Glomerular visceral epithelial cell (primary cell): ENCODE measurements around the gene CDX2.
"Not testable (repeated sequence)": the region's sequence is repeated elsewhere in the genome, so short reads cannot be mapped to it uniquely, and the experiment has no call there.

Experiments
- DNase-seq: peaks from one replicate; pipeline ENCODE4 v3.0.0-alpha.2; 2016; ENCODE audit errors: extremely low spot score

Gene CDX2

DNA sequence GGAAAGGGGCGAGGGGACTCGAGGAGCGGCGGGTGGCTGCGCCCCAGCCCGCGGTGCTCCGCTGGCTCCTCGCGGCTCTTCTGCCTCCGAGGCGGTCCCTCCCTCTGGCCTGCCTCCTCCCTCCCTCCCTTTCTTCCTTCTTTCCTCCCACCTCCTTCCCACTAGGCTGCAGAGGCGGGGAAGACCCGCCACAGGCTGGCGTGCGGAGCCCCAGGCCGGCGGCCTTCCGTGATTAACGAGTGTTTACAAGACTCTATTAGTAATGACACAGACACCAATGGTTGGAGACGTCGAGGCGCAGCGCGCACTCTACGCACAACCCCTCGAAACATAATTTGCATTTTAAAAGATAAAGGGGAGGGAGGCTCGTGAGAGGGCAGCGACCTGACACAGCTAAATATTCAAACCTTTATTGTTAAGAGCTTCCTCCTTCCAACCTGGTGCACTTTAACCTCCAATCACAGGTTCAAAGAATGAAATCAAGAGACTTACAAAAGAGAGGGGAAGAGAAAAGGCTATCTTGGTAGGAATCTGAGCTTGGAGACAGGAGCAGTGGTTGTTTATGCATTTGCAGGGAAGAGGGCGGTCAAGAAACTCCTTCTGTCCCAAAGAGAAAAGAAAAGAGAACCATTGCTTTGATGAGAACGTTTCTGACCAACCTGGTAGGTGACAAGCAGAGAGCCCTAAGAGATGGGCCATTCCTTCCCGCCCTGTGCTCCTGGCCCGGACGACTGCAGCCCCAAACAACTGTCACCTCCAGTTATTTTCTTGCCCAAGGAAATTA lies at the start of gene CDX2:
Gene CDX2, minus strand, starts transcription at position 234 of the 784 bp plus-strand sequence. CDS start 309 bp downstream, outside the sequence.
- DNase-seq: no peak

DNA sequence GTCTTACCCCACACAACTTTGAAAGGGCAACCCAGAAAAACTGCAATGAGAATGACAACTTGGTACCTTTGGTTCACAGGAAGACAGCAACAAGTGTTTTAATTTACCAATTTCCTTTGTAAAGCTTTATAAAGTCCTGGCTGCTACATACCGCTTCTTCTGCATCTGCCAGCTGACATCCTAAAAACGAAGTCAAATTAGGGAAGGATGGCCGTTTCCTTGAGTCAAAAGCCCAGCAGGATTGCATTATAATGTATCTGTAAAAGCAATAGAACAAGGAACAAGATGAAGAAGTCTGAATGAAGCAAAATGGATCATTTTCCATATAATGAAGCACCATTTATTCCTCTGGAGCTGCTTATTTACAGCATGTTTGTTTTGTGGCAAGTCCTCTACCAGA lies 45.2 kb upstream of the CDX2 start:
- DNase-seq: no peak

GRCh38 chr13:28013482-28013881 lies 44.4 kb upstream of the CDX2 start:
- no peak for DNase-seq

DNA sequence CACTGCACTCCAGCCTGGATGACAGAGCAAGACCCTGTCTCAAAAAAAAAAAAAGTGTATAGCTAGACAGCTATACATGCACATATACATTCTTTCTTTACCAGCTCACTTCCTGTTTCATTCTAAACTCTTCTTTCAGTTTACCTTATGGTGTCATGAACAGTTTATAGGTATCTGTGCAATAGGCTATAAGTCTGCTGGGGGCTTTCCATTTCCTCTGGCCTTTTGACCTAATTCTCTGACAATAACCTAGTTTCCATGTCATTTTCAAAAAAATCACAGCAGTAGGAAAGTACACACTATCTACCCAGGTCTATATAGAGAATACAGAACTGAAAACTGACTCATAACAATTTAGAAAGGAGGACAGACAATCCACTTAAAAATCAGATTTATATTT lies 43.8 kb upstream of the CDX2 start:
- DNase-seq: no peak

DNA sequence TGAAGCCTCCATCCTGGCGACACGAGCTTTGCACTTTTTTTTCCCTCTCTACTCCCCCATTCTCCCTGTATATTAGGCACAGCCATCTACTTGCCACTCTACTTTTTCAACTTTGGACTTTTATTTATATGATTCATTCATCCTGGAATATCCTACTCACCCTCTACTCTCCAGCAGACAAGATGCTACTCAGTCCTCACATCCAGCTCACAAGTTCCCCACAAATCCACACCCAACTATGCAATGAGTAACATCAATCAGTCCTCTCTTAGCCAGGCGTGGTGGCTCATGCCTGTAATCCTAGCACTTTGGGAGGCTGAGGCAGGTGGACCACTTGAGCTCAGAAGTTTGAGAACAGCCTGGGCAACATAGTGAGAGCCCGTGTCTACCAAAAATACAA lies 43.3 kb upstream of the CDX2 start:
- no peak for DNase-seq

GRCh38 chr13:28010046-28010445 lies 40.9 kb upstream of the CDX2 start:
- no peak for DNase-seq

- DNase-seq: not testable (repeated sequence)
Measured at GRCh38 chr13:28005016-28005415, 35.9 kb upstream of the CDX2 start.

GRCh38 chr13:28002886-28003698 lies 34.0 kb upstream of the CDX2 start:
- no peak for DNase-seq

DNA sequence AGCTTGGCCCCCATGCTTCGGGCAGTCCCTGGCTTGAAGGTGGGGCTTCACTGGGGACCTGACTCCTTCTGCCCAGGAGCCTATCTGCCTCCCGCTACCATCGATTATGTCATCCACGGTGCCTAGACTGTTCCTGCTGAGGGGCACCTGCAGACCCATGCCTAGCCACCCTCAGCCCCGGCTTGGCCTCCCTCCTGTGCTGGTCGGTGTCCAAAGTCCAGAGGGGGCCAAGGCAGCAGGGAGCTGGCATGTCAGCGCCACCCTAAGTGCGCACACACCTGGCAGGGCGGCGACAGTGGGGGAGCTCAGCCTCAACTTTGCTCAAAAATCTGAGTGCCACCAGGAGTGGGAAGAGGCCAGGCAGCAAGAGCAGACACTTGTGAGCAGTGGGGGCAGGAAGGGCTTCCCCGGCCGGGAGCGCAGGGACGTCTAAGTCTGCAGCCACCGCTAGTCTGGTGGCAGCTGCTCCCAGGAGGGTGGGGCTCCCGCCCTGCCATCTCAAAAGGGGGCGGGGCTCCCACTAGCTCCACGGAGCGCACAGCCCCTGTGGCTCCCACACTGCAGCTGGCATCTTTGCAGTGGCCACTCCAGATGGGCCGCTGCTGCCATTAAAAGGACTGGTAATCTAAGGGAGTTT lies 32.8 kb upstream of the CDX2 start:
- DNase-seq: no peak

GRCh38 chr13:28001049-28001448 lies 31.9 kb upstream of the CDX2 start:
- DNase-seq: no peak

DNA sequence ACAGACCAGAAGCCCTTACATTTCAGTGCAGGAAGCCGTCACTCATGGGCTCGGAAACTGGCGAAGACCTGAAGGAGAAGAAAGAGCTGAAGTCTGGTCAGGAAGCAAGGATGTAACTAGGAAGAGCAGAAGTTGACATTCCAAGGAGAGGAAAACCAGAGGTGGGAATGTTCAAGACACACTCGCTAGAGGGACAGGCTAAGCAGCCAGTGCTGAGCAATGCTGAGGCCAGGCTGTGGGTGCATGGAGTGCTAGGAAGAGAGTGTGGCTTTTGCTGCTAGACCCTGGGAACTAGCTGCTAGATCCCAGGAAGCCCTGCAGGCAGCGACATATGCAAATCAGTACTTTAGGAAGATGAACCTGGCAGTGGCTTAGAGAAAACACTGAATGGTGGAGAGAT lies 31.5 kb upstream of the CDX2 start:
- no peak for DNase-seq

DNA sequence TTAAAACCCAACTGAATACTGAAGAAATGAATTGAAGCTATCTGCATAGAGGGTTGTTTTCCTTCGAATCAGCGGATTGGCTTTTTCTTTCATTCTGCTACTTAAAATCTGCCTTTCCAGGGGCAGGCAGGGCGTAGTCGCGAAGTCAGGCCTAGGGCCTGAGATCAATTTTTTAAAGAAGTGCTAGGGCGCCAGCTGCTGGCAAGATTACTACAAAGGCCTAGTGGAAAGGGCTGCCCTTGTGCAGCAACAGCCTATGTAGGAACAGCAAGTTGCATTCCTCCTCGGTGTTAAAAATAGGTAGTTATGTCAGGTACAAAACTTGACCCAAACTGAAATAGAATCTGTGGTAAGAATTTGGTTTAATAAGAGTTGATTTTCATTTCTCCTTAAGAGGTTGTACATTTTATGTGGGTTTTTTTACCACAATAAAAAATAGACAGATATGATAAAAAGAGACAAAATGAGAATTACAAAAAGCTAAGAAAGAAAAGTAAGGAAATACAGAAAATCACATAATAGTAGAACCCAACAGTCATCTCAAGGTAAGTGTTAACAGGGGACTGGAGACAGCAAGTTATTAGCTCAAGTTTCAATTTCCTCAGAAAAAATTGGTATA lies 28.9 kb upstream of the CDX2 start:
- DNase-seq: peak; percentile 32

GRCh38 chr13:27991881-27992280 lies 22.8 kb upstream of the CDX2 start:
- DNase-seq: no peak

DNA sequence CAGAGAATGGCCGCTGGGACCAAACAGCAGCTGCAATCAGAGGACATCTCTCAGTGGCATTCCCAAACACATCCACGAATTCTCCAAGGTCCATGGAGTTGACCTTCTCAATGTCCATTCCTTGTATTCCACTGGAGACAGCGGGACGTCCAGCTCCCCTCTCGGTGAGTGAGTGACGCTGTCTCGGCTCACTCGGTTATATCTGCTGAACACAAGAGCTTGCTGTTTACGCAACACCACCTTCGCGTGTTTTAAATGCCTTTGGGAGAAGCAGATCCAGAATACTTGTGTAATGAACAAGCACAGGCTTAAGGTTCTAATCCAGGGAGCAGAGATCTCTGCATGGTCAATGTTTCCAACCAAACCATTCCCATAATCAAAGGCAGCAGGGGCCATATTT lies 19.4 kb upstream of the CDX2 start, which contains the start of gene URAD:
Gene URAD, minus strand, starts transcription at position 174 of the 400 bp plus-strand sequence. Its CDS starts 56 bp downstream, at position 118.
- DNase-seq: no peak

GRCh38 chr13:27985600-27985999 lies 16.5 kb upstream of the CDX2 start:
- DNase-seq: no peak

DNA sequence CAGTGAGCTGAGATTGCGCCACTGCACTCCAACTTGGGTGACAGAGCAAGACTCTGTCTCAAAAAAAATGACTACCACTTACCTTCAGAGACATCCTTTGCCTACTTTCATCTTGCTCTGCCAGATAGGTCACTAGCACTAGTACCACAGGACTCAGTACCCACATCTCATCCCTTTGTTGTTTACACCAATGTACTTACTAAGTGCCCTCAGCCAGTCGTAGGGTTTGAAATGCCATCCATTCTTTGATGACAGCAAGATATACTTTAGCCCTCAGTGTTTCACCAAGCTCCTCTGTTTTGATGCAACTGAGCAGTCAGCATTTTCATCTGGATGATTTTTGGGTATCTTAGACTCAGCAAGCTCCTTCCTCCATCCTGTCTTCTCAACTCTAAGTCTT lies 13.2 kb upstream of the CDX2 start:
- DNase-seq: no peak

- no peak for DNase-seq
Measured at GRCh38 chr13:27981006-27981708, 12.0 kb upstream of the CDX2 start.

DNA sequence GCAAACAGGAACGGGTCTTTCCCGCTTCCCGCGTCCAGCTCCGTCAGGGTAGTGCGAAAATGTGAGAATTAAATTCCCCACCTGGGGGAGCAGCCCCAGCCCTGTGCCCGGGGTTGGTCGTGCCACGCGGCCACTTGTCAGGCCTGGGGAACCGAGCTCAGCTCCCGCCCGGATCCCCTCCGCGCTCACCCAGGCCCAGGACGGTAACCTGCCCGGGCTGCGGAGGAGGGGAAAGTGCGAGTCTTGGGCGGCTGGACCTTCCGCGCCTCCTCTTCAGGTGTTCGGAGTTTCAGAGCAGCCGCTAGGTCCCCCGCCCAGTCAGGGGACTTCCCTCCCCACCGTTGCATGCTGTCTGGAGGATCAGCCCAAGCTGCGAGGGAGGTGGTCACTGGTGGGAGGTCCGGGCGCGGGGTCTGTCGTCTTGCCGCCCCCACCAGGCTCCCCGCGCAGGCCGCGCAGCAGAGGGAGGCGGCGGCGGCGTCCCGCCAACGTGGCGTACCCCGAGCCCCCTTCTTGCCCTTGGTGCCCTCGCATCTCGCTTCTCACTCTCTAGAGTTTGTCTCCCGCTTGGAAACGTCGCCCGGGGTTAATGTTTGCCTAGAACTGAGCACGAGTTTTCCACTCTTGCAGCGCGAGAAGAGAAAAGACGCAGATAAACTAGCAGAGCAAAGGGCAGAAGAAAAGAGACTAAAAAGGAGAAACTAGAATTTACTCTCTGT lies 11.3 kb upstream of the CDX2 start:
- DNase-seq: no peak

DNA sequence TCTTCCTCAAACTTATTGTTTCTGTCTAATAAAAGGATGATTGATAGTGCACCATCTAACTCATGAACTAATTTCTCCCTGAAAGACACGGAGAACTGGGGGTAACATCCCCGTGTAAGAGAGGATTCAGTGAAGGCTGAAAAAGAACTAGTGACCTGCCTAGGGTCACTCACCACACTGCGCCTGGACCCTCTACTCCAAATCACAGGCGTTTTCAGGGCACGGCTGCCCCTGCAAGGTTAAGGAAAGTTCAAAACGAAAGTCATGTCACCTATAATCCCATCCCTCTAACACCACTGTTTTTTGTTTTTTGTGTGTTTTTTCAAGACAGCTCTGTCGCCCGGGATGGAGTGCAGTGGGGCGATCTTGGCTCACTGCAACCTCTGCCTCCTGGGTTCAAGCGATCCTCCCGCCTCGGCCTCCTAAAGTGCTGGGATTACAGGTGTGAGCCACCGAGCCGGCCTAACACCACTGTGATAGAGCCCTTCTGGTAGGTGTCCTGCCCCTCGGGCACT lies 10.7 kb upstream of the CDX2 start:
- DNase-seq: no peak

- DNase-seq: no peak
Measured at GRCh38 chr13:27979001-27979643, 10.0 kb upstream of the CDX2 start.
